ENCODE data around the gene CPNE5. TPM values are rescaled to one million over a fixed set of nuclear protein-coding genes. Genes with fewer than 3 reads are reported as not detected.
"Not testable (repeated sequence)": the region's sequence is repeated elsewhere in the genome, so short reads cannot be mapped to it uniquely, and the experiment has no call there.

The CPNE5 gene
- total RNA-seq, 1 experiment from 2014 or later, result 37.6 TPM

GRCh38 chr6:36738108-36738507 lies 101.1 kb downstream of the CPNE5 start:
- in situ Hi-C loops (cut with HindIII; ENCODE audit: low sequenced_read_pairs), result no loop called here
- no peak for DNase-seq (ENCODE audit: low spot score)

DNA sequence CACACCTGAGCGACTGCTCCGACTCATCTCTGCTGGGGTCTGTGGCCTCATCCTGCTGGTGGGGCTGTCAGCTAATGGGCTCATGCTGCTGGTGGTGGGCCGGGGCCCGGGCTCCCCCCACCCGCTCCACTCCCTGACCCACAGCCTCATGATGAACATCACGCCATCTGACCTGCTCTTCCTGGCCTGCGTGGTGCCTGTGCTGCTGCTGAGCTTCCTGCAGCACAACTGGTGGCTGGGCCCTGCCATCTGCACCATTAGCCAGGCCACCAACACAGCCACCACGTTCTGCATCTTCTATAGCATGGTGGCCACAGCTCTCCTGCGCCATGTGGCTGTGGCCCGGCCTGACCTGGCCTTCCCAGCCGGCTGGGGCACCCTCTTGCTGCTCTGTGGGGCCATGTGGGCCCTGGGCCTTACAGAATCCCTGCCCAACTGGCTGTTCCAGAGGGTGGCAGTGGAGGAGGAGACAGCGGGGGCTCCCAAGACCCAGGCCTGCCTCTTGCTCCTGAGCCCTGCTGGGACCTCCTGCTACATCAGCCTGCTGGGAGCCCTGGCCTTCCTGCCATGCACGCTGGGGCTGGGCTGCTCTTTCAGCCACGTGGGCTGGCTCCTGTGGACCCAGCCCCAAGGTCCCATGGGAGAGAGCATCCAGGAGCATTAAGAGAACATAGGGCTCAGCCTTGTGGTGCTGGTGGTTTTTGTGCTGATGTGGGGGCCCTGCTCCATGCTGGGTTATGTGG lies 102.0 kb downstream of the CPNE5 start:
- in situ Hi-C loops (cut with HindIII; ENCODE audit: low sequenced_read_pairs), result no loop called here
- no peak for DNase-seq (ENCODE audit: low spot score)

DNA sequence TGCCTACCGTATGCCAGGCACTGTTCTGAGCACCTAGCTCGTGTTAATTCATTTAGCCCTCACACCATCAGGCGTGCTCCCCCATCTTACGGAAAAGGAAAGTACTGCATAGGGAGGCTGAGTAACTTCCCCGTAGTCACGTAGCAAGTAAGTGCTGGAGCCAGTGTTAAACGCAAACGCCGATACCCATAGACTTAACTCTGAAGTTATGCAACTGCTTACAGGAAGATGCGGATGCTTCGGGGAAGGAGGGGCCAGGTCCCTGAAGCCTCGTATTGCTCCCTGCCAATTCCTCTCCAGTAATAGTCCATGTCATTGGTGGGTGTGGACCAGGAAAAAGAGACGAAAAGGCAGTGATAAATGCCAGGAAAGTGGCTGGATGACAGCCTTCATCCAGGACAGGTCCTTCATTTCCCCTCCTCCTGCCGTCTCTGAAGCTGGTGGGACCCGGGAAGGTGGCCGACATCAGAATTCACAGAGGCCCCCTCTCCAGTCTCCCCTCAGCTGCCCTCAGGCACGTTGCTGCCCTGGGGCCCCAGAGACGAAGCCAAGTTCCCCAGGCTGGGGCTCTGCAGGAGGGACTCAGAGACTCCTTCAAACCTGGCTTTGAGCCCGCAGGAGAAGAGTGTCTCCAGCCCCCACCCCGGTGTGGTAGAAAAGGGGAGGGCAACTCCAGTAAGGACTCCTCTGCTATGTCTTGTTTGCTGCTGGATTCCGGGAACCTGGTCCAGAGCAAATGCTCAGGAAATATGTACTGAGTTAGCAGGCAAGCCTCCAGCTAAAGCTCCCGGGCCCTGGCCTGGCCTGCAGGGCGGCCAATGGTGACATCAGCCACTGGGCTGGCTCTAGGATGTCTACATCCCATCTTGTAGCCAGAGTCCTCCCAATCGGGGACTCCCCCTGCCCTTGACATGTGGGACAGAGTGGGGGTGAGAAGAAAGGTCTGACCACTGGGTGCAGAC lies 103.9 kb downstream of the CPNE5 start:
- in situ Hi-C loops (cut with HindIII; ENCODE audit: low sequenced_read_pairs), result no loop called here
- DNase-seq (ENCODE audit: low spot score), result peak; percentile 78

DNA sequence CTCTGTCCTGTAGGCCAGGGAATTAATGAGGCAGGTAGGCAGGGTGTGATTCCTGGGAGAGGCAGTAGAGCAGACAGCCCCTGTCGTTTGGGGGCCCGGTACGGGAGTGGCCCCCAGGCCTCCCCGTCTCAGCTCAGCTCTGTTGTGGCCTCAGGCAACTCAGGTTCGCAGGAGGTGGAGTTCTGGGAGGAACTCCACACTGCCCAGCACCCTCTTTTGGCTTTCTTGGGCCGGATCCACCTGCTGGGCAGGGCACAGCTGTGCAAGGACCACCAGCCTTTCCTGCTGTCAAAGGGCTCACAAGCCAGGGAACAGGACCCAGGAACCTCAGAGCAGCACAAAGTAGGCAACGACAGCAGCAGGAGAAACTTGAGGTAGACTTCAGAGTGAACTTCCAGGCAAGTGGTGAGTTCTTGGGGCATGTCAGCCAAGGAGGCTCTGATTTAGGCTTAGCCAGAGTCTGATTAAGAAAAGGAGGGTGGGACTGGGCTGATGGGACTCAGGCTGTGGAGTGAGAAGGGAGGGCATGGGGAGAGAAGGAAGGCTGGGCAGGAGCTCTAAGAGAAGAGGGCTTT lies 104.7 kb downstream of the CPNE5 start:
- no peak for DNase-seq (ENCODE audit: low spot score)
- in situ Hi-C loops (cut with HindIII; ENCODE audit: low sequenced_read_pairs), result no loop called here

DNA sequence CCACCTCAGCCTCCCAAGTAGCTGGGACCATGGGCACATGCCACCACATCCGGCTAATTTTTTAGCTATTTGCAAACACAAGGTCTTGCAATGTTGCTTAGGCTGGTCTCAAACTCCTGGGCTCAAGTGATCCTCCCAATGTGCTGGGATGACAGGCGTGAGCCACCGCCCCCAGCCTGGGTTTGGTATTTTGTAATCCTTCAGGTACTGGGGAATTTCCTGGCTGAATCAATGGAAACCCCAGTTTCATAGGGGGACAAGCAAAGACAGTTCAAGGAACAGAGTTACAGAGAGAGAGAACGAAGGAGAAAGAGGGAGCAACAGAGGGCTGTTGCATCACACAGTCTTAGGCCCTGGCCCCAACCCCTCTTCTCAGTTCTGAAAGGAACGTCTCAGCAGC lies 105.9 kb downstream of the CPNE5 start:
- in situ Hi-C loops (cut with HindIII; ENCODE audit: low sequenced_read_pairs), result no loop called here
- no peak for DNase-seq (ENCODE audit: low spot score)

- in situ Hi-C loops (cut with HindIII; ENCODE audit: low sequenced_read_pairs), result no loop called here
- DNase-seq (ENCODE audit: low spot score), result no peak
Measured at GRCh38 chr6:36731622-36732310, 107.5 kb downstream of the CPNE5 start.

DNA sequence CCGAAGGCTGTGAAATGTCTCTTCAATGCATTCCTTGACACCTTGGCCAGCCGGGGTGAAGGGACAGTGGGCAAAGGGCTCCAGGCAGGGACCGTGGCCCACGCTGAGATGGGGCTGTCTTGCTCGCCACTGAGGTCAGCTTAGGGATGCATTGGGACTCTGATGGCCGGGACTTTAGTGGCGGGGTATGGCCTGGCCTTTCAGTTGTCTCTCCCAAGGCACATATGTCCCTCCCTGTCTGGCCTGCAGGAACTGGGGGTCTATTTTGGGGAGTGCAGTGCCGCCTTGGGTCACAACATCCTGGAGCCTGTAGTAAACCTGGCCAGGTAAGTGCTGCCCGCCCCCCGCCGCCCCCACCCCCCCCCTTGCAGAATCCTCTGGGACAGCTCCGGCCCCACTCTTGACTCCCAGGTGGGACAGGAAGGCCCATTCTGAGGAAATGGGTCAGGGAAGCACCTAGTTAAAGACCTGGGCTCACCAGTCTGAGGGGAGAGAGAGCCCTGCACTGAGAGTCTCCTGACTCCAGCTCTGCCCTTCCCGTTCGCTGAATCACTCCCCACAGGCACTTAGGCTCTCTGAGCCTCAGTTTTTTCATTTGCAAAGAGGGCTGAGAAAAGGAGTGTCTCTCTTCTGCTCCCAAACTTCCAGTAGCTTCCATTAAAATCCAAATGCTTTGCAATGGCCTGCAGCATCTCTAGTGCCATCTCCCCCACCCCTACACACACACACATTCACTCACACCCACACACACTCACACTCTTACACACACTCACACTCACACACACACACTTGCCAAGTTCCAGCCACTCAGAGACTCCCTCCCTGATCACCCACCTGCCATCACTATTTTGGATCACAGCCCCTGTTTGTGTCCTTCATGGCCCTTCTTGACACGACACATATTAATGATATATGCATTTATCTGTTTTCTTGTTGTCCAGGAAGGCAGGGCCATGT lies 108.5 kb downstream of the CPNE5 start:
- in situ Hi-C loops (cut with HindIII; ENCODE audit: low sequenced_read_pairs), result no loop called here
- no peak for DNase-seq (ENCODE audit: low spot score)

GRCh38 chr6:36729161-36729524 lies 110.1 kb downstream of the CPNE5 start:
- in situ Hi-C loops (cut with HindIII; ENCODE audit: low sequenced_read_pairs), result no loop called here
- DNase-seq (ENCODE audit: low spot score), result no peak

GRCh38 chr6:36728289-36729160 lies 110.7 kb downstream of the CPNE5 start:
- DNase-seq (ENCODE audit: low spot score), result no peak
- in situ Hi-C loops (cut with HindIII; ENCODE audit: low sequenced_read_pairs), result no loop called here

- in situ Hi-C loops (cut with HindIII; ENCODE audit: low sequenced_read_pairs), result no loop called here
- no peak for DNase-seq (ENCODE audit: low spot score)
Measured at GRCh38 chr6:36727505-36728021, 111.7 kb downstream of the CPNE5 start.

DNA sequence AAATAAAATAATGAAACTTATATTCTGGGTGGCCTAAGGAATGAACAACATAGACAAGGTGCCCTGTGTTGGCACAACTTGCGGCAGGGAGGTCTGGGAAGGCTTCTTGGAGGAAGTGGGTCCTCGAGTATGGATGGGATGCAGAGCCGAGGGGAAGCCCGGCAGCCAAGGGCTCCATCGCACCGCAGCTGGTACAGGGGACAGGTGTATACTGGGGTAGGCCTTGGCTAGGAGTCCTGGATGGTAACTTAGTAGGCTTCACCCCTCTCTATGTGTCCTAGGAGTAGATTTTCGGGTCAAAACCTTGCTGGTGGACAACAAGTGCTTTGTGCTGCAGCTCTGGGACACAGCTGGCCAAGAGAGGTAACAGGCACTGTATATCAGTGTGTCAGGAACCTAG lies 113.7 kb downstream of the CPNE5 start:
- no peak for DNase-seq (ENCODE audit: low spot score)
- in situ Hi-C loops (cut with HindIII; ENCODE audit: low sequenced_read_pairs), result no loop called here

DNA sequence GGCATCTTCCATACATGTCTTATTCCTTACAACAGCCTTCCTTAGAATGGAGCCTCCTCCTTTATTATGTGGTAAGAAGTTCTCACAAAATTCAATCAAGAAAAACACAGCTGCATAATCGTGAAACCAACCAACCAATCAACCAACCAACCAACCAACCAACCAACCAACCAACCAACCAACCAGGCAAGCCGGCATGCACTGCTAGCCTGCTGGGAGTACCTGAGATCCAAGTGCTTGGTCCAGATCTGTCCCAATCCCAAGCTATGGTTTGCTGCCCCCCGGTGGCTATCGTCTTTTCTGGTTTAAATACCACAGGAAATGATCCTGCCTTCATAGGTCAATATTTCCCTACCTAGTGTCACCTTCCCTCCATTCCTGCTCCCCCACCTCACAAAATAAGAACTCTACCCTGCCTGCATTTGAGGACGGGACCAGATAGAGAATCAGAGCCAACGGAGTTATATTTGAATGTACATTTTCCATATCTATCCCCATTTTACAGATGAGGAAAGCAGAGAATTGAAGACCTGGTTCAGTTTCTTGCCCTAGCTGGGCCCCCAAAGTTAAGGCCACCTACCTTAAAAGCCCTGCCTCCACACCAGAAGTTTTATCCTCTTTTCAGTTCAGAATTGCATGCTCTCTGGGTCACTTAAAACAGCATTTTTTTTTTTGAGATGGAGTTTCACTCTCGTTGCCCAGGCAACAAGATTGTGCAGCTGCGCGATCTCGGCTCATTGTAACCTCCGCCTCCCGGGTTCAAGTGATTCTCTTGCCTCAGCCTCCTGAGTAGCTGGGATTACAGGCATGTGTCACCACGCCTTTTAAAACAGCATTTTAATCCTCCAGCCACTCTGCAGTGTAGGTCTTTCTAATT lies 114.5 kb downstream of the CPNE5 start:
- in situ Hi-C loops (cut with HindIII; ENCODE audit: low sequenced_read_pairs), result no loop called here
- DNase-seq (ENCODE audit: low spot score), result peak; percentile 50

DNA sequence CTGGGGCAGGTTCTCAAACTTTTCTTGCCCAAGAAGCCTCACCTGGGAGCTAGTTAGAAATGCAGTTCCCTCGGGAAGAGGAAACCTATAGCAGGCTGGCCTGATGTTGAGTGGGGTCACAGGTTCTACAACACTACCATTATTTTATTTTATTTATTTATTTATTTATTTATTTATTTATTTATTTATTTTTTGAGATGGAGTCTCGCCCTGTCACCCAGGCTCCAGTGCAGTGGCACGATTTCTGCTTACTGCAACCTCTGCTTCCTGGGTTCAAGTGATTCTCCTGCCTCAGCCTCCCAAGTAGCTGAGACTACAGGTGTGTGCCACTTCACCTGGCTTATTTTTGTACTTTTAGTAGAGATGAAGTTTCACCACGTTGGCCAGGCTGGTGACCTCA lies 115.3 kb downstream of the CPNE5 start:
- in situ Hi-C loops (cut with HindIII; ENCODE audit: low sequenced_read_pairs); DNase-seq (ENCODE audit: low spot score): not testable (repeated sequence)

DNA sequence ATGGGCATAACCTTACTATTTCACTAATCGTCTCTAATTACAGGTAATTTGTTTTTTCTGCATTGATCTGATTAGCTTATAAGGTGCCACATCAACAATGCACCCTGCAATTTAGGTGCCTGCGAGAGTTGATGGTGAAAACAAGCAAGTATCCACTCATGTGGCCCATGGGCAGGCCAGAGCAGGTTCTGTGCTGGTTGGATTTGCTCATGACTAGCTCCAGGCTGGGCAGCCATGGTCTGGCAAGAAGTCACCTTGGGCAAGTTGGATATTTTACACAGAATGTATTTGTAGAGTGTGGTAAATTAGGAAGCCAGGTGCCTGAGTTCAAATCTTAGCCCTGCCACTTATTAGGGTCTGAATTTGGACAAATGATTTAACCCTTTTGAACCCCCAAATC lies 116.4 kb downstream of the CPNE5 start:
- DNase-seq (ENCODE audit: low spot score), result no peak
- in situ Hi-C loops (cut with HindIII; ENCODE audit: low sequenced_read_pairs), result no loop called here

- DNase-seq (ENCODE audit: low spot score), result no peak
- in situ Hi-C loops (cut with HindIII; ENCODE audit: low sequenced_read_pairs), result no loop called here
Measured at GRCh38 chr6:36722365-36722764, 116.9 kb downstream of the CPNE5 start.

- in situ Hi-C loops (cut with HindIII; ENCODE audit: low sequenced_read_pairs), result no loop called here
- no peak for DNase-seq (ENCODE audit: low spot score)
Measured at GRCh38 chr6:36721369-36722140, 117.7 kb downstream of the CPNE5 start.

Measured in G401 (cell line).